Choroid plexus epithelial cell (primary cell): Measurements from ENCODE around the gene MYLK.

Source experiments
- DNase-seq: peaks from one replicate; pipeline ENCODE4 v3.0.0-alpha.2; 2010; ENCODE audit warnings: low read depth
- H3K4me3 ChIP-seq: 2 replicates; pipeline ENCODE4 v1.5.1; 2011; ENCODE audit warnings: low read depth, mild to moderate bottlenecking, control low read depth, low read length, moderate library complexity
- TF ChIP-seq, protein P1 (sequence below): conservative IDR thresholded peaks from 2 replicates; pipeline ENCODE4 v1.5.1; 2011; ENCODE audit warnings: low read depth, mild to moderate bottlenecking, control low read depth, inconsistent platforms, low read length, moderate library complexity

The MYLK gene

DNA sequence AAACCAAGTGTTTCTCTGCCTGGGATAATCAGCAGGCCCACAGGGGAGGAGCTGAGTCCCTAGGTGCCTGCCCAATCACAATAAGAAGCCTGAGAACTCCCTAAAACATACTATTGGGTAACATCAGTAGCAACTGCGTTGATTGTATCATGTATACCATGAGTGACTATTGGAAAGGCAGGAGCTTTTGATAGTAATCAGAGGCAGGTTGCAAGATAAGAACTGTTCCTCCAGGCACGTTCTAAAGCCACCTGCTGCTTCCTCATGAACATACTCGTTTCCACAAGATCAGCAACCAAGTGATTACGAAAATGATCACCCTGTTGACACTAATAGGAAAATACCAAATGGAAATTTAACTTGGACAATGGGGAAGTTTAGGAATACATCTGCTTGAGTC, 6.7 kb downstream of the MYLK start:
- no peak for DNase-seq
- TF ChIP-seq, protein P1, sequence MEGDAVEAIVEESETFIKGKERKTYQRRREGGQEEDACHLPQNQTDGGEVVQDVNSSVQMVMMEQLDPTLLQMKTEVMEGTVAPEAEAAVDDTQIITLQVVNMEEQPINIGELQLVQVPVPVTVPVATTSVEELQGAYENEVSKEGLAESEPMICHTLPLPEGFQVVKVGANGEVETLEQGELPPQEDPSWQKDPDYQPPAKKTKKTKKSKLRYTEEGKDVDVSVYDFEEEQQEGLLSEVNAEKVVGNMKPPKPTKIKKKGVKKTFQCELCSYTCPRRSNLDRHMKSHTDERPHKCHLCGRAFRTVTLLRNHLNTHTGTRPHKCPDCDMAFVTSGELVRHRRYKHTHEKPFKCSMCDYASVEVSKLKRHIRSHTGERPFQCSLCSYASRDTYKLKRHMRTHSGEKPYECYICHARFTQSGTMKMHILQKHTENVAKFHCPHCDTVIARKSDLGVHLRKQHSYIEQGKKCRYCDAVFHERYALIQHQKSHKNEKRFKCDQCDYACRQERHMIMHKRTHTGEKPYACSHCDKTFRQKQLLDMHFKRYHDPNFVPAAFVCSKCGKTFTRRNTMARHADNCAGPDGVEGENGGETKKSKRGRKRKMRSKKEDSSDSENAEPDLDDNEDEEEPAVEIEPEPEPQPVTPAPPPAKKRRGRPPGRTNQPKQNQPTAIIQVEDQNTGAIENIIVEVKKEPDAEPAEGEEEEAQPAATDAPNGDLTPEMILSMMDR = no peak

DNA sequence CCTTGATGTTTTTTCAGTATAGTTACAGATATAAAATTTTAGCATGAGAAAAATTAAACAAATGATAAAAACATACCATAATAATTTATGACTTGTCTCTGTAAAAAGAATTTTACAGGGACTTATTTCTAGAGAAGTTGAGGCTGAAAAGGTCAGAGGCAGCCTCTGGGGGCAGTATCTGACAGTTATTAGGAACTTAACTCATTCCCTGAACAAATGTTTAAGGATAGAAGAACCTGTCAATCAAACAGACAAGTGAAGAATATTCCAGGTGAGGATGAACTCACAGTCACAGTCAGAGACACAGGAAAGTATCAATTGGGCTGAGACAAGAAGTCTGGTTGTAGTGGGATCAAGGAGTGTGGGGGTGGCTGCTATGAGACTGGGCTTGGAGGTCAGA, 7.3 kb downstream of the MYLK start:
- TF ChIP-seq, protein P1 = peak; percentile 9
- no peak overlapping the region for H3K4me3 ChIP-seq
- no peak for DNase-seq

More for the DNA sequence above, 6.7 kb downstream of the MYLK start:
- no peak overlapping the region for H3K4me3 ChIP-seq

DNA sequence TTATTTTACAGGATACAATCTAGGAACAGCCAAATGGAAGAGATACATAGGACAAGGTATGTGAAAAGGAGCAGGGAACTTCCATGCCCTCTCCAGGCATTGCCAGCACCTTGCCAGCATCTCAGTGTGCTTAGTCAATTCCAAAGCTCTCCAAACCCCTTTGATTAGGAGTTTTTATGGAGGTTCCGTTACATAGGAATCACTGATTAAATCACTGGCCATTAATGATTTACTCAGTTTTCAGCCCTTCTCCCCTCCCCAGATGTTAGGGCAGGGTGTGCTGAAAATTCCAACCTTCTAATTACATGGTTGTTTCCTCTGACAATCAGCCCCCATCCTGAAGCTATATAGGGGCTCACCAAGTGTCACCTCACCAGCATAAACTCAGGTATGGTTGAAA, 11.5 kb downstream of the MYLK start:
- TF ChIP-seq, protein P1 = no peak
- DNase-seq = no peak
- H3K4me3 ChIP-seq = no peak overlapping the region

DNA sequence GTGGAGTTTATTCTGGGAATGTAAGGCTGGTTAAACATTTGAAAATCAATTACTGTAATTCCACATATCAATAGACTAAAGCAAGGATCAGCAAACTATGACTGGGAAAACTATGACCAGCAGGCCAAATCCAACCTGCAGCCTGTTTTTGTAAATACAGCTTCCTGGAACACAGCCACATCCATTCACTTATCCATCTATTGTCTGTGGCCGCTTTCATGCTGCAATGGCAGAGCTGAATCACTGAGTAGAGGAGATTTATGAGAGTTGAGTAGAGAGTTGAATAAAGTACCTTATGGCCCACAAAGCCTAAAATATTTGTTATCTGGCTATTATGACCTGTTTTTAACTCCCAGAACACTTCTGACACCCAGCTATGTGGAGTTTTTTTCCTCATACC, 12.2 kb downstream of the MYLK start:
- DNase-seq = no peak
- TF ChIP-seq, protein P1 = no peak

DNA sequence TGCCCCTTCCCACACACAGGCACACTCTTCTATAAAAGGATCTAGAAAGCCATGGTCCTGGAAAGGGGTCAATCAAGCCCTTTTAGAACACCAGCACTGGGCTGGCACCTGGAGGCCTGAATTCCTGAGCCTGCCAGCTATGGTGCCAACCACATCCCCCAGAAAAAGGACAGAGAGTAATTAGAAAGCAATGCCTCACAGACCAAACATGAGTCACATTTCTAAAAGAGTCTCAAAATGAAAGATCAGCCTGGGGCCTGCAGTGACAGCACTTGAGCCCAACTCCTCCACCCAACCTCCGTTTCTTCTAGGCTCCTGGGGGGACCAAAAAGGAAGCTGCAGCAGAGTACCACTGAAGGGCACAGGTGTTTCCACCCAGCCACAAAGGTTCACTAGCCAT, 14.1 kb downstream of the MYLK start:
- DNase-seq = no peak
- TF ChIP-seq, protein P1 = no peak
- no peak overlapping the region for H3K4me3 ChIP-seq

More for the DNA sequence above, 12.2 kb downstream of the MYLK start:
- H3K4me3 ChIP-seq = no peak overlapping the region

DNA sequence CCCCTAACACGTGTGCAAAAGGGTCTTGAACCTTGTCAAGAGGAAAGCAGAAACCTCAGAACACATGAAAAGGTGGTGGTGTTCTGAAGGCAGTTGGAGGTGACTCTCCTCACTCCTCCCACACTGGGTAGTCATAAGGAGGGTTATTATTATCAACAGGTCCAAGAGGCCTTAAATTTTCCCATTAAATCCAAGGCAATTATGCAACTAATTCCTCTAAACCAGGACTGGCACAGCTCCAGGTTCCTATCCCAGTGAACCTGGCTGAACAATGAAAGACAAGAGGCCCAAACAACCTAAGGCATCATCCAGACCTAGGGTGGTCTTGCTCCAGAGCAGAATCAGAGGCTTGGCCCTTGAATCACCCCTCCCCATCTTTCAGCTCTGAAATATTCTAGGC, 15.0 kb downstream of the MYLK start:
- no peak overlapping the region for H3K4me3 ChIP-seq
- DNase-seq = no peak
- TF ChIP-seq, protein P1 = no peak

DNA sequence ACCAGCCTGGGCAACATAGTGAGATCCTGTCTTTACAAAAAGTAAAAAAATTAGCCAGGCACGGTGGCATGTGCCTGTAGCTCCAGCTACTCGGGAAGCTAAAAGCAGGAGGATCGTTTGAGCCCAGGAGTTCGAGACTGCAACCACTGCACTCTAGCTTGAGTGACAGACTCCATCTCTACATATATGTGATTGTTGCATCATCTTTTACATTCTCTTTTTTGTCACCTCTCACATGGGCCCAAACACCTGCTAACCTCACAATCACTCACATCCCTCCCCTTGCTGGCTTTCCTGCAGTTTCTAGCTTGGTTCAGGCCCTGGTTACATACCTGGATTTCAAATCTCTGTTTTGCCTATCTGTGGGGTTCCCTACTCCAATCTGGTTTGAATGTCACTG, 19.4 kb downstream of the MYLK start:
- no peak for DNase-seq
- TF ChIP-seq, protein P1 = no peak

More for the DNA sequence above, 19.4 kb downstream of the MYLK start:
- H3K4me3 ChIP-seq = no peak overlapping the region
